Measurements from ENCODE around the gene CD34. TPM values are rescaled to one million over a fixed set of nuclear protein-coding genes. Genes with fewer than 3 reads are reported as not detected.
"Not testable (repeated sequence)": the region's sequence is repeated elsewhere in the genome, so short reads cannot be mapped to it uniquely, and the experiment has no call there.

Gene CD34
- total RNA-seq, 1 experiment from 2014 or later = not detected

DNA sequence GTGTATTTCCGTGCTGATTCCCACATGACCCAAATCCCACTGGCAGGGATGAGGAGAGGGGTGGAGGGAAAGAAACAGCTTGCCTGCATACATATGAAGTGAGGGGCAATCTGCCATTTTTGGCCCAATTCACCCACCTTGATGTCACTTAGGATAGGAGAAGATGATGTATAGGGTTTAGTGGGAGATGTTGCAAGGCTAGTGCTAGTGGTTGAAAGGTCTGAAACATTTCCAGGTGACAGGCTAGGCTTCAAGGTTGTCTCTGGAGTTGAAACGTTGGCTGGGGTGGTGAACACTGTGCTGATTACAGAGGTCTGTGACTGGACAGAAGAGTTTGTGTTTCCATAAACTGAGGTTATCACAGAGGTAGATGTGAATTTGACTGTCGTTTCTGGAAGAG, 12.1 kb downstream of the CD34 start:
- no peak for DNase-seq (ENCODE audit: low read depth)

DNA sequence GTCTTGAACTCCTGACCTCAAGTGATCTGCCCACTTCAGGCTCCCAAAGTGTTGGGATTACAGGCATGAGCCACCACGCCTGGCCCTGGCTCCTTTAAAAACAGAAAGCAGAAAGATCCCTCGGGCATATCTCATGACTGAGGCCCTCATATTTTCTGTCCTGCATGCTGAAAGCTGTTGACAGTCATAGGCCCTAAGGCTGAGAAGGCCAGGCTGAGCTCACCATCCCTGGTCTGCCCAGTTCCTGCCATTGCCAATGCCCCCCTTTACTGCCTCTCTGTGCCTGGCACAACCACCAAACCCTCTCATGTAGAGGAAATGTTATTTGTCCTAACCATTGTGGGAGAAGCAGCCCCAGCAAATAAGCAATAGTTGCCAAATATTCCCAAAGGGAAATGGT, 12.7 kb downstream of the CD34 start:
- no peak for DNase-seq (ENCODE audit: low read depth)

DNA sequence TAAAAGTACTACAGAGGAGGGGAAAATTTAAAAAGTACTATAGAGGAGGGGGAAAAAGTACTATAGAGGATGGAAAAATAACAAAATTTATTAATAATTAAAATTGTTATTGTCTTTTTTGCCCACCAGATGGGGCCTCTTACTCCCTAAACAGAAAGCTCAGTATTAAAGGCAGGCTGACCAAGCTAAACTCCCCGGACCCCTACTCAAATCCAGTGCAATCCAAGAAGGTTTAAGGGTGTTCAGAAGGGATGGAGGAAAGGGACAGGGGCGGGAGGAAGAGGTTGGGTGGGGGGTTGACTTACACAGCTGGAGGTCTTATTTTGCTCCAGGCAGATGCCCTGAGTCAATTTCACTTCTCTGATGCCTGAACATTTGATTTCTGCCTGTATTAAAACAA, 13.7 kb downstream of the CD34 start:
- no peak for DNase-seq (ENCODE audit: low read depth)

DNA sequence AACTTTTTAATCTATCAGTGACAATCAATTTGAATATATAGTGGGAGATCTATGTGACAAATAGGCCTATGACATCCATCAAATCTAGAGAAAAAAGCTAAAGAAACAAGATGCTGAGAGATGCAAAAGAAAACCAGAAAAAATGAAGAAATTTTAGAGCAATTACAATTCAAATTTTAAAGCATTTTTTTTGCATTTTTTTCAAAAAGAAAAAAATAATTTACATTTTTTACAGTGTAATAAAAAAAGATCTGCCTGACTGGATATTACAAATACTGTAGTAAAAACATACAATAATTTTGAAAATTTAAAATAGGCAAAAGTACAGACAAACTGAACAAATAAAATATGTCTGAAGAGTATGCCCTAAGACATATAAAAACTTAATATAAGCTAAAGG, 14.4 kb downstream of the CD34 start:
- no peak for DNase-seq (ENCODE audit: low read depth)

DNA sequence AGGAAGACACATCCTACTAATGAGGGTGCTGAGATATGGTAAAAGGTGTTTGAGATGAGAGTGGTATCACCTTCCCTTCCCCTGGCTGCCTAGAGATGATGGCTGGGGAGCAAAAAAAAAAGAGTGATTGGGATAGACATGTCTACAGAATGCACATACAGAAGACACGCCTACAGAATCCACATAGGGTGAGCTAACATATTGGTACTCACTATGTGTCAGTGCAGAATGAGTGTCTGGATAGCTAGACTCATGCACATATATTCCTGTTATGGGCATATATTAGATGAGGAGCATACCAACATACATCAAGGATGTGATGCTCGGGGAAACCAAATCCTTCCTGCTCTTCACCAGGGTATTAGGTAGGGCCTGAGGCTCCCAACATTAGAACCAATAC, 16.2 kb downstream of the CD34 start:
- DNase-seq (ENCODE audit: low read depth) = no peak

DNA sequence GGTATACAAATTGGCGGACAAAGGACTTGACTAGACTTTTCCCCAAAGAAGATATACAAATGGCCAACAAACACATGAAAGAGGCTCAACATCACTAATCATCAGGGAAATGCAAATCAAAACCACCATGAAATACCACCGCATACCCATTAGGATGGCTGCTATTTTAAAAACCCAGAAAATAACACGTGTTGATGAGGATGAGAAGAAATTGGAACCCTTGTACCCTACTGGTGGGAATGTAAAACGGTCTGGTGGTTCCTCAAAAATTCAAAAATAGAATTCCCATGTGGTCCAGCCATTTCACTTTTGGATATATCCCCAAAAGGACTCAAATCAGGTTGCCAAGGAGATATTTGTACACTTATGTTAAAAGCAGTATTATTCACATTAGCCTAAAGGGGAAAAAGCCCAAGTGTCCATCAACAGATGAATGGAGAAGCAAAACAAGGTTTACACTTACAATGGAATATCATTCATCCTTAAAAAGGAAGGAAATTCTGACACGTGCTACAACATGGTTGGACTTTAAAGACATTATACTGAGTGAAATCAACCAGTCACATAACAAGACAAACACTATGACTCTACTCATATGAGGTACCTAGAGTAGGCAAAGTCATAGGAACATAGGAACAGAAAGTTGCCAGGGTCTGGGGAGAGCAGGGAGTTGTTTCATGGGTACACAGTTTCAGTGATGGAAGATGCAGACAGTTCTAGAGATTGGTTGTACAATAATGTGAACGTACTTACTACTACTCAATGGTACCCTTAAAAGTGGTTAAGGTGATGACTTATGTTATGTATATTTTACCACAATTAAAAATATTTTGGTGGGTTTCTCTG, 17.0 kb downstream of the CD34 start:
- DNase-seq (ENCODE audit: low read depth) = no peak

DNA sequence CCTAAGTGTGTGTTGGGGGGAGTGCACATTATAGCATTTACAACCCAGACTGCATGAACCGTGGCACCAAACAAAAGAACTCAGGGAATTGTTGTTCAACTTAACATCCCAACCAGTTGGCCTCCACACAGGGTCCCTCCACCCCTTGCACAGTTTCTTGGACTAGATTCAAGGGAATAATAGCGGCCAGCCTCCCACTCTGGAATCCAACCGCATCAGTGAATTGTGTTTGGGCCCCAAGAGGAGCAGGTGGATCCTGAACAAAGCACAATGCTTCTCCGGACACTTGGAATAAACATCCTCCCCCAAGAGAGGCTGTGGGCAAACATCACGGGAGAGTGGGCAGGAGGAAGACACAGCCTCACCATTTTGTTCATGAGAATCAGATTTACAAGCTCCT, 18.2 kb downstream of the CD34 start:
- no peak for DNase-seq (ENCODE audit: low read depth)

DNA sequence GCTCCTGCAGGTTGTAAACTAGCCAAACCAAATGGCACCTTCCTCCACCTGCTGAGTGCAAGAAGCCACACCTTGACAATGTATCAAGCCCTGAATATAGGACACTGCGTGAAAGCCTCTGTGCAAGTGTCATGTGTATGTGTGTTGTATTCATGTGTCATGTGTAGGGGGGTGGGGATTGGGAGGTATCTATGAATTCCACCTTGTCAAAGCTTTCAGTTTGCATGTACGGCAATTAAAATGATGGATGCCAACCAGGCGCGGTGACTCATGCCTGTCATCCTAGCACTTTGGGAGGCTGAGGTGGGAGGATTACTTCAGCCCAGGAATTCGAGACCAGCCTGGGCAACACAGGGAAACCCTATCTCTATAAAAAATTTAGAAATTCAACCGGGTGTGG, 19.8 kb downstream of the CD34 start:
- peak; percentile 22 for DNase-seq (ENCODE audit: low read depth)

DNA sequence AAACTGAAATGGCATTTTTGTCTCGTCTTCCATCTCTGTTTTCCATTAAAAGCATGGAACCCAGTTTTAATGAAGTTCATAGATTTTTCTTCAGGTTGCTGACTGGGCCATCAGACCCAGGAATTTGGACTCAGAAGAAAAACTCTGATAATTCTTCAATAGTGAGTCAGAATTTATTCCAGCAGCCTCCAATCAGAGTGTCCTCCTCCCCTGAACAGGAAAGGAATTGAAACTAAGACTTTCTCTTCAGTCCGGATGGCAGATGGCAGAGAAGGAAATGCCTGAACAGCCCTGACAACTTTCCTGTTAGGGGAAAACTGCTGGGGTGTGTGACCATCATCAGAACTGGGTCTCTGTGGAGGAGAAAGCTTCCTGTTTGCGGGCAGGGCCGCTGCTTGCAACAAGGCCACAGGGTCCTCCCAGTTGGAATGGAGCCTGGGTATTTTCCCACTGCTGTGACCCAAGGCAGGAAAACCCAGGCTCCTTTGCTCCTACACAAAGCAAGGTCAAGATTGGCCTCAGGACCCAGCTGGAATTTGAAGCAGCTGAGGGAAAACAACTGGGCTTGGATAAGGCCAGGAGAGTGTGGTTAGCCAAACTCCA, 20.7 kb downstream of the CD34 start:
- peak; percentile 70 for DNase-seq (ENCODE audit: low read depth)

DNA sequence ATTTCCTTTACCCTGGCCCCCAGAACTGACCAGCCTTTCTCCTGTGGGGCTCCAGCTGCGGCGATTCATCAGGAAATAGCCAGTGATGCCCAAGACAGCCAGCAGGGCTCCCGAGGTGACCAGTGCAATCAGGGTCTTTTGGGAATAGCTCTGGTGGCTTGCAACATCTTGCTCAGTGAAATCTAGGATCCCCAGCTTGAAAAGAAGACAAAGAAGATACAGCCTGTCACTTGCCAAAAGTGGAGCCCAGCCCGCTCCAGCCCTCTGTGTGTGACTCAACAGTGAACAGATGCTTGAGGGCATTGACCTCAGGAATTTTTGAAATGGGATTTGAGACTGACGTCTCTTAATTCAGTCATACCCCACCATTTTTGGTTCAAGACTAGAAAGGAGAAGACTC, 22.3 kb downstream of the CD34 start:
- DNase-seq (ENCODE audit: low read depth) = peak; percentile 18

DNA sequence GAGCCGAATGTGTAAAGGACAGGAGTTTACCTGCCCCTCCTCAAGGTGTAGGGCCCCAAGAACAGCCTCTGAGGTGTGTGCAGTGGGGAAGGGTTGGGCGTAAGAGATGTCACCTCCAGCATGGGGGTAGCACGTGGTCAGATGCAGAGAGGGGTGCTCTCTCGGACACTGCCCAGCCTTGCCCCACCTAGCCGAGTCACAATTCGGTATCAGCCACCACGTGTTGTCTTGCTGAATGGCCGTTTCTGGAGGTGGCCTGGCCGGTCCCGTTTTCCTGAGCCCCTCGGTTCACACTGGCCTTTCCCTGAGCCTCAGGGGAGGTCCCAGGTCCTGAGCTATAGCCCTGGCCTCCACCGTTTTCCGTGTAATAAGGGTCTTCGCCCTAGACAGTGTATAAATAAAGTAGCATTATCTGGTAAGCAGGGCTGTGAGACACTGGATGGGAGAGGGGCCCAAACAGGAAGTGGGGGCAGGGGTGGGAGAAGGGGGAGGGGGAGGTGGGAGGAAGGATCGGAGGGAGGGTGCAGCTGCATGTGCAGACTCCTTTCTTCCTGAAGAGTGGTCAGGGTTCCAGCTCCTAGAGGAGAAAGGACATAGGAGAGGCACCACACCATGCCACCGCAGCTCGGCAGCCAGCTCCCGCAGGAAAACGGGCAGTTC, 23.3 kb downstream of the CD34 start:
- DNase-seq (ENCODE audit: low read depth) = no peak

DNA sequence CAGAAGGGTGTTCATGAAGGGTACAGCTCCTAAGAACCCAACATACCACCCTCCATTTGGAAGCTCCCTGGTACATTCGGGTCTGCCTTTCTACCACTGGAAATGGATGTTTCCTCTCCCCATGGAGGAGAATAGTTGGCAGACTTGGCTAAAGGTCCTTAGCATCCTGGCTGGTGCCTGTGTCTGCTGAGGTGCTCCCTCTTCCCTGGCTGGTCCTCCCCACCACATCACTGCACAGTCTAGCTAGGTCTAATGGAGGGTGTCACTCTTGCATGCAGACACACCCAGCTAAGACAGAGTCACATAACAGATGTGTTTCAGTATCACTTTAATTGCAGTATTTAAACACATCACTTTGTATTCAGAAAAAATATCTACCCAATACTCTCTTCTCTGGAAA, 24.7 kb downstream of the CD34 start:
- DNase-seq (ENCODE audit: low read depth) = no peak

DNA sequence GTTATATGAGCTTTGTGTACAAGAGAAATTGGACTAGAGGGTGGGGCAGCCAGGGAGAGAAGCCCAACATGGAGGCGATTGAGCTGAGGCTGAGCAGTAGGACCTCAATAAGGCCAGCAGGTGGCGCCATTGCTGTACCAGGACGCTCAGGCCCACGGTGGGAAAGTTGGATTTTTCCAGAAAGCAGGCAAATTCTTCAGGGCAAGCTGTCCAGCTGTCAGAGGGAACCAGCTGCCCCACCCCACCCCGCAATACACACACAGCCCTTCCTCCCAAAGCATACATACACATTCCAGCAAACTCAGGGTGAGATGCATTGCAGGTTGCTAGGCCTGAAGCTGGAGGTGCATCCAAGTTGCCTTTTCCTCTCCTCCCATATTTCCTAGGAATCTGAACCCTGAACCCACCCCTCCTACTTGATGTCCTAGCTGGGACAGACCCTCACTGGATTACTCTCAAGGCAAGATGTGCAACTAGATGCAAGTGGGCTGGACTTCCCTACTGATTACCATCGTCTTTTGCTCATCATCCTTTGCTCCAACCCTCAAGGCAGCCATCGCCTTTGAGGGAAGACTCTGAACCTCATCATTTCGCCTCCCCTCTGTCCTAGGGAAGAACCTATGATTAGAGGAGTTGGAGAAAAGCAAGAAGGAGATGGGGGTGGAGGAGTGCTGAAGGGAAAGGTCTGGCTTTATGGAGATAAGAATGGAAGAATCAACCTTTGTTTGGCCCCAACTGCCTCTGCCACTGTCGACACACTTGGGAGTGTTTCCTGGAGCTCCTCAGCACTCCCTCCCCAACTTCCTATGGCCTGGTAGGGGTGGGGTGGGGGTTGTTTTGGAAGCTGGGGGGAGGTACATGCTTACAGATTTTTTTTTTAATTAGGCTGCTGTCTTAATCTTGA, 25.5 kb downstream of the CD34 start:
- peak; percentile 85 for DNase-seq (ENCODE audit: low read depth)

DNA sequence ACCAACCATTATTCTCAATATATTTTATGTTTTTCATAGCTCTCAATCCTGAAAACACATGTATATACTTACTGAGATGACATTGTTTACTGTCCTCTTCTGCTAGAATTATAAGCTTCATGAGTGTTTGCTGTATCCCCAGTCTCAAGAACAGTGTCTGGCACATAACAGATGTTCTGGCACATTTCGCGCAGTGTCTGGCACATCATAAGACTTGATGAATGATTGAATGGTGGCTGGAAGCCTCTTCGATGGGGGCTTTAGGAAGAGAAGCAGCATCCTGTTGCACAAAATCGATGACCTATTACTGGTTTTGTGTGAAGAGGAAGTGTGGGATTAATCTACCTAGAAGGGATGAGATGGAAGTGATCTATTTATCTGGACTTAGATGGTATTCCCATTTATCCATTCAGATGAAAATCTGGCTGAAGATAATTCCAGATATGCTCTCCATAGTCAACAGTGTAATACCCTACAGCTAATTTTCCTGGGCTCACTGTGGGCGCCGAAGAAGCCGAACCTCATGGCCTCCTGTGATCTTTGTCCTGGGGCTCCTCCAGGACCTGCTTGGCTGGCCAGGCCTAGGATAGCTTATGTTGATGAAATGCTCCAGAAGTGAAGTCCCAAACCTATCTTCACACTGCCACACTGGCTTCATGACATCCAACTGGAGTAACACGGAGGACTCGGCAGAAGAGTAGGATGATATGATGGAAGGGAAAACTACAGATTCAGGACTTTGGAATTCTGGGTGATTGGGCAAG, 26.5 kb downstream of the CD34 start:
- DNase-seq (ENCODE audit: low read depth) = no peak

DNA sequence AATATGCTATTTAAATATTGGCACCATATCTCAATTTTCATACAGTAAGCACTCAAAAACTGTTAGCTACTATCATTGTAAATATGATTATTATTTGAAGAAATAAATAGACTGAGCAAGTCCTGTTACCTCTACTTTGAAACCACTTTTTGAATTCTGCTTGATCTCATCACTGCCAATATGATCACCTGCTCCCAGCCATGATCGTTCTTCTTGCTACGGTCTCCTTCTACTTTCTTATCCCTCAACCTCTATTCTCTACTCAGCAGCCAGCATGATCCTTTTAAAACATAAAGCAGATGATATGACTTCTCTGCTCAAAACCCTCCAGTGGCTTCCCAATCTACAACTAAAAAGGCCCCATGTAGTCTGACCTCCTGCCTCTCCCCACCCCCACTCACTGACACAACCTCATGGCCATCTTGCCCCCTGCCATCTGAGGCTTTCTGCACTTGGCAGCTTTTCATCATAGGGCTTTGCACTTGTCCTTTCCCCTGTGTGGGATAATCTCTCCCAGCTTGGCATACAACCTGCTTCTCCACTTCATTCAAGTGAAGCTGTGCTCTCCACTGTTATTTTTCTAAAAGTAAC, 27.2 kb downstream of the CD34 start:
- DNase-seq (ENCODE audit: low read depth) = no peak

DNA sequence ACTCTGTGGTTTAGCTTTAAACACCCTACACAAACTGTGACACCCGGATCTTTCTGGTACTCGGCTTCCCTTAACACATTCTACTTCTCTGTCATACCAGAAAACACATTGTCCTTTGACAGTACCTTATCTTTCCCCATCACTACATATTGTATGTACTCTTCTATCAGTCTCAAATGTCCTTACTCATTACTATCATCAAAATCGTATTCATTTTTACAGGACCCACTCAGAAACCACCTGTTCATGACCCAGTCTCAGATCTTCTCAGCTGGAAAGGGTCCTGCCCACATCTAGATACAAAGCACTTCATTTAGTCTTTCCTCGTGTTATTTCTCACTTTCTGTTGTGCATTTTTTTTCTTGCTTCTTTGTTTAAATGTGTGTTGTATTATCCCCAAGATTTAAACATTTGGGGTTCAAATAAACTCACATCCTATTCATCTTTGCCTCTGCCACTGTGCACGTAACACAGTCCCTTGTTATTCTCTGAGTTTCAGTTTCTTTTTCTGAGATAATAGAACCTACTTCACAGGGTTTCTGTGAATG, 27.7 kb downstream of the CD34 start:
- DNase-seq (ENCODE audit: low read depth) = no peak

DNA sequence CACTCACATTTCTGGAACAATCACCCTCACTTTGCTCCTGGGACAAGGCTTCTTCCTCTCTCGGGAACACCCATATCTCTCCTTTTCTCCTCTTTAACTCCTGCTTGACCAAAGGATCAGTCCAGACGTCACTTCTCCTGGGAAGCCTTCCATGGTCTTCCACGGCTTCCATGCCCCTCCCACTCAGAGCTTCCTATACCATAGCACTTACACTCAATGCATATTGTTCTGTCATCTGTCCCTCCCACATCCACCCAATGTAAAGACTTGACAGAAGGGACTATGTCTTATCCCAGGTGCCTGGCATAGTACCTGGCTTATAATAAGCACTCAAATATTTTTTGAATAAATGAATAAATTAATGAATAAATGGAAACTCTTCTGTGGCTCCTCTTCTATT, 28.2 kb downstream of the CD34 start:
- DNase-seq (ENCODE audit: low read depth) = no peak

DNA sequence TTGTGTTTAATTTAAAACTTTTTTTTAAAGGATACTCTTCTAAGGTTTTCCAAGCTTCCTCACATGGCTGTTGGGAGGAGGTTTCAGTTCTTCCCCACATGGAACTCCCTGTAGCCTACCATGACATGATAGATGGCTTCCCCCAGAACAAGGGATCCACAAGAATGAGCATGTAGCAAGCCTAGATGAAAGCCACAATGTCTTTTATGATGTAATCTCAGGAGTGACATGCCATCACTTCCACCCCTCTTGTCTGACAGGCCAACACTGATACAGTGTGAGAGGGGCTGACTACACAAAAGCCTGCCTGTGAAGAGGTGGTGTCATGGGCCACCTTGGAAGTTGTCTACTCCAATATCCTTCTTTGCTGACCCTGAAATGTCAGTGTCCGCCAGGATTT, 32.0 kb downstream of the CD34 start:
- no peak for DNase-seq (ENCODE audit: low read depth)

DNA sequence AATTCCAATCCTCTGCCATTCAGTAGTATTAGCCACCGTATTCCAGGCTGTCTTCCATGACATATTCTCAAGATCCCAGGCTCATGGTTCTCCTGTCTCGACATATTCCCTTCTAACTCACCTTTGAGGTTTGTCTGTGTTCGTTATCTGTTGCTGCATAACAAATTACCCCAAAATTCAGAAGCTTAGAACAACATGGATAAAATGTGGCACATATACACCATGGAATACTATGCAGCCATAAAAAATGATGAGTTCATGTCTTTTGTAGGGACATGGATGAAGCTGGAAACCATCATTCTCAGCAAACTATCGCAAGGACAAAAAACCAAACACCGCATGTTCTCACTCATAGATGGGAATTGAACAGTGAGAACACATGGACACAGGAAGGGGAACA, 33.0 kb downstream of the CD34 start:
- DNase-seq (ENCODE audit: low read depth) = not testable (repeated sequence)

DNA sequence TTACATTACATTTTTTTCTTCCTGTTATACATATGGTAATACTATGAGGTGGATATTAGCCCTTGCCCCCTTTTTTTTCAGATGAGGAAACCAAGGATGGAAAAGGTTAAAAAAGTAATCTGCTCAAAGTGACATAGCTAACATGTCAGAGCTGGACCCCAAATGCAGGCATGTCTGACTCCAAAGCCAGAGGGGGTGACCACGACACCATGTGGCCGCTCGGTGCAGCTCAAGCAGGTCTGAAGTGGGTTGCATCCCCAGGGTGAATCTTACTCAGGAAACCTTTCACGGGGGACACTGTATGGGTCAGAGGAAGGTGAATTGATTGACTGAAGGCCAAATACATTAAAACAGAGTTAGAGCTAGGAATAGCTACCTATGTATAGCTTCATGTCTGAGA, 34.8 kb downstream of the CD34 start:
- DNase-seq (ENCODE audit: low read depth) = no peak

DNA sequence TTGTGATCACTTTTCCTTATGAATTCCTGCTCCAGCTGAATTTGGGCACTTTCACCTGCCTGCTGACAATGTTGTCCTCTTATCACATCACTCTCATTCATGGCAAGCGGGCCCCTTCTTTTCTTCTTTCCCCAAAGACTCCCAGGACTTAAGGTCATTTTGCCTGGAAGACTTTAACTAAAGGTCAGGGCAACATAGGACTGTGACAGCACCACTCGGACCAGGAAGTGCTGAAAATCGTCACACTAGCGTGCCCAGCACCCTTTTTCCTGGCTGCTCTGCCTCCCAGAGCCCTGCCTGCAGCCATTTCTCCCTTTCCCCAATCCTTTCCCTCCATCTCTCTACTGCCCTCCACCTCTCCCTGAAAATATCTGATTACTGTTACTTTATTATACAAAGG, 35.4 kb downstream of the CD34 start:
- DNase-seq (ENCODE audit: low read depth) = no peak
